ENCODE measurements around the gene TMEM184A.

Gene TMEM184A

DNA sequence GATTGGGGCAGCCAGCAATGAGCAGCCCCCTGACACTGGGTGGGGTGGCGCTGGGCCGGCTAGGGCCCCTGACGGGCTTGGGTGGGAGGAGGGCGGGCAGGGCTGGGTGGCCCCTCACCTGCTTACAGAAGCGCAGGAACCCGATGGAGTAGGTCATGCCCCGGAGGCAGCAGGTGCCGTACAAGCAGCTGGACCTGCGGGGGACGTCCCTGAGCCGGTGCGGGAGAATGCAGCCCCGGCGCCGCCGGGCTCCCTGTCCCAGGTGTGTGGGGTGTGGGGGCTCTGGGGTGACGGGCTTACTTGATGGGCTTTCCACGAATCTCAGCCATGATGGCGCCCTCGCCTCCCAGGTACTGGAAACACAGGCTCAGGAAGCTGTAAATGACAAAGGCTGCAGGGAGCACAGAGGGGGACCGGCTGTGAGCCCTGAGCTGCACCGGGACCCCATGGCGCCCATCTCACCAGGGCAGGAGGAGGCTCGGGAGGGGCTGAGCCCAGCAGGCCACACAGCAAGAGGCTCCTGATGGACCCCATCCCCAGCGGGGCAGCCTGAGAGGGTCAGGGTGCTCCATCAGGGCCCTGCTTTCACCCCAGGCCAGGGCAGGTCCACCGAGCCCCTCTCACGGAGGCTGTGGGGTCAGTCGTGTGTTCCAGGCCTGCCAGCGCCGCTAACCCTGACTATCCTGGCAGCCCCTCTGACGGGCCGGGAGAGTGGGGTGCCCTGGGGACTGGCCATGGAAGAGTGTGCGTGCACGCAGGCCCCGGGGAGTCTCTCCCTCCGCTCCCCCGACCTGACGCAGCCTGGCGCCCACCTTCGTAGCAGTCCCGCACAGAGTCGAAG, 5.8 kb downstream of the TMEM184A start:
- no peak for FAIRE-seq

DNA sequence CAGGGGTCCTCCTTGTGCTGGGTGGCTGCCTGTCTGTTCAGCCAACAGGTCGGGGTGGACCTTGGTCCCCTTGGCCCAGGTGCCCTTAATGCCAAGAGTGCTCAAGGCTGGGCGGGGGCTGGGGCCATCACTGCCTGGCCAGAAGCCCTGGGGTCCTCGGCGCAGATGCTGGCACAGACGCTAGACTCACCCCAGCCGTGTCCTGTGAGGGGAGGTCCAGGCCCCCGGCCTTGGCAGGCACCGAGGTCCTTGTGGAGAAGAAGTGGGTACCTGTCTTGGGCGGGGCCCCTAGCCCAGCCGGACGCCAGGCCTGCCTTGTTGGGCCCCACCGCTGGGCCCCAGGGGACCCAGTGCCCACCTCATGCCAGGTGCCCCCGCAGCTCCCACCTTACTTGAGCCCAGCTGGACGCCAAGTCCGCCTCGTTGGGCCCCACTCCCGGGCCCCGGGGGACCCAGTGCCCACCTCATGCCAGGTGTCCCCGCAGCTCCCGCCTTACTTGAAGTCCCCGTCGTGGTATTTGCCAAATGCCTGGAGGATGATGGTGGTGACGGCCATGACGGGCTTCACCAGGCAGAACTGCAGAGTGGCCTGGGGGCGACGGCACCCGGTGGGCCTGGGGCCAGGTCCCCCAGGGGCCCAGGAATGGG, 6.5 kb downstream of the TMEM184A start:
- no peak for FAIRE-seq

GRCh38 chr7:1548944-1549343, 7.1 kb downstream of the TMEM184A start:
- no peak for FAIRE-seq

DNA sequence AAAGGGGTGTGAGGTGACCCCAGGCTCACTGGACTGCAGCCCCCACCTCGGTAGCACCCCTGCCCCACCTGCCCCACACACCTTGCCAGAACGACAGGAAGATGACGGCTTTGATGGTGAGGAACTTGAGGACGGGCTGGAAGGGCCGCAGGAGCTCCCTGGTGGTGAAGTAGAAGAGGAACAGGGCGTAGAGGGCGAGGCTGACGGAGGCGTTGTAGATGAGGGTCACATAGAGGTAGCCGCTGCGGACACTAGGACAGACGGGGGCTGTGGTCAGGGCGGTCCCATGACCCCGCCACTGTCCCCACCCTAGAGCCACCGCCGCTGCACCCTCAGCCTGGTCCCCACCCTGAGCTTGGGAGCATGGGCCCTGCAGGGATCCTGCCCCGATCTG, 7.6 kb downstream of the TMEM184A start:
- FAIRE-seq = no peak

GRCh38 chr7:1547777-1548437, 8.1 kb downstream of the TMEM184A start:
- no peak for FAIRE-seq

GRCh38 chr7:1546909-1547776, 8.9 kb downstream of the TMEM184A start:
- no peak for FAIRE-seq

DNA sequence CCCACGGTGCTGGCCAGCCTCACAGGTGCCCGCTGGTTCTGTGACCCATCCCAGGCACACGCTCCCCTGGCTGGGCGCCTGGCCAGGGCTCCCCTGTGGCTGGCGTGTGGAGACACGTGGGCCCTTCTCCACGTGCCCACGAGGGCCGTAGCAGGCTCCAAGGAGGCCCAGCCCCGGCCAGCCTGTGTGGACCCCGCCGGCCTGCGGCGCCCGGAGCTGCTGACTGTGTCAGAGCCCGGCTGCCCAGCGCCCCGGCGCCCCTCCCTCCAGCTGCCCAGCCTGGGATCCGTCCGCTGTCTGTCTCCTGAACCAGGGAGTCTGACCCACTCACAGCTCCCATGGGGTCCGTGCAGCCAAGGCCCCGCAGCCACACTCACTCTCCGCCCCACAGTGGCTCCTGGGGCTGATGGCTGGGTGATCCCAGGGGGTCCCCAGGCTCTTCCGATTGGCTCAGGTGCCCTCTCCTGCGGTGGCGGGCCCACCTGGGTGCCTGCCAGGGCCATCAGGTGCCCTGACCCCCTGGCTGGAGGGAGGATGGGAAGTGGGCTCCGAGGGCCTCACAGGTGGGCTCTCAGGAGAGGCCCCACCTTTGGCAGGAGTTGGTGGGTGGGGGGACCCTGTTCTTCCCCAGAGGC, 9.6 kb downstream of the TMEM184A start:
- FAIRE-seq = no peak

DNA sequence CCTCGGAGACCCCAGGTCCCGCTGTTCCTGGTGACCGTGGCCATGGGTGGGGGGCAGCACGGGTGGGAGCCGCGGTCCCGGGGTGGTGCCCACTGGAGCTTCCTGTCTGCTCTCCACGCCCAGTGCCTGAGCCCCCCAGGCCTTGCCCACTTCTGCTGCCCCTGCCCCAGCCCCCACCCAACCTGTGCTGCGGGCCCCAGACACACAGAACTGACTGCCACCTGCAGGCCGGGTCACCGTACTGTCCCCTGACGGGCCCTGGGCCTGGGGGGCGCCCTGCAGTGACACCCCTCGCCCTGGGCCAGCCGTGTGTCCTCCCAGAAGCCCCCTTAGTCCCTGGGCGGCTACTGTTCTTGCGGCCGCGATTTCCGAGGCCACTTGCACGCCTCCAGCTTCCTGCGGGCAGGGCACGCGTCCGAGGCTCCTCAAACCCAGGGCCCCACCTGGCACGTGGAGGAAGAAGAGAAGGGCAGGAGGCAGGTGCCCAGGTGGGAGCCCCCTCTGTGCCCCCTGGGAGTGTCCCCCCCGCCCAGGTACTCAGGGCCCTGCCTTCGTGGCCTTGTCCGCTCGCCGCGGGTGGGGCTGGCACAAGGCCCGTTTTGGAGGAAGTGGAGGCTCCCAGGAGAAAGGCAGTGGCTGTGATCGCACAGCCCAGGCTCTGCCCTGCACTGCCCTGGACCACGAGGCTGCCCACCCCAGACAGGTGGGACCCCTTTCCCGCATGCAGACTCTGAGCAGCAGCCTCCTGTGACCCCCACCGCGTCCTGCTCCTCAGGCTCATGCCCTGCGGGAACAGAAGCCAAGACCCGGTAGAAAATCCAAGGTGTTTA, 10.4 kb downstream of the TMEM184A start:
- no peak for FAIRE-seq

DNA sequence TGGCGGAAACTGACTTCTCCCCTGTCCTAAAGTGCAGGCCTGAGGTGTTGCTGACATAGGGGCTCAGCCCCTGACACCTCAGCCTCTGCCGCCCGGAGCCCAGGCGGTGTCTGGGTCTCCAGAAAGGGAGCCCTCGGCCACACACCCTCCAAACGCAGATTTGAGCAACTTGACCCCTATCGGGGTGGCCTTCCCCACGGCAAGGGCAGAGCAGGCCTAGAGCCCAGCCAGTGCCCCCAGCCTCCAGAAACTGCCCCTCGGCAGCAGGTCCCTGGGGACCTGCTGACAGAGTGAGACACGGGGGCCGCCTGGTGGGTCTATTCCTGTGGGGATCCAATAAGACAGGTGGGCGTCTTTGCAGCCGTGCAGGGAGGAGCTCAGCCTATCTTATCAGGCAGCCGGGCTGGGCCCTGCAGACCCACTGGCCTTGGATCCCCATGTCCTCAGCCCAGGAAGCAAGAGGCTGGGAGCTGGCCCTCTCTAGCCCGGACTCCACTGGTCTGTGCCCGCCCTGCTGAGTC, 11.0 kb downstream of the TMEM184A start:
- no peak for FAIRE-seq

DNA sequence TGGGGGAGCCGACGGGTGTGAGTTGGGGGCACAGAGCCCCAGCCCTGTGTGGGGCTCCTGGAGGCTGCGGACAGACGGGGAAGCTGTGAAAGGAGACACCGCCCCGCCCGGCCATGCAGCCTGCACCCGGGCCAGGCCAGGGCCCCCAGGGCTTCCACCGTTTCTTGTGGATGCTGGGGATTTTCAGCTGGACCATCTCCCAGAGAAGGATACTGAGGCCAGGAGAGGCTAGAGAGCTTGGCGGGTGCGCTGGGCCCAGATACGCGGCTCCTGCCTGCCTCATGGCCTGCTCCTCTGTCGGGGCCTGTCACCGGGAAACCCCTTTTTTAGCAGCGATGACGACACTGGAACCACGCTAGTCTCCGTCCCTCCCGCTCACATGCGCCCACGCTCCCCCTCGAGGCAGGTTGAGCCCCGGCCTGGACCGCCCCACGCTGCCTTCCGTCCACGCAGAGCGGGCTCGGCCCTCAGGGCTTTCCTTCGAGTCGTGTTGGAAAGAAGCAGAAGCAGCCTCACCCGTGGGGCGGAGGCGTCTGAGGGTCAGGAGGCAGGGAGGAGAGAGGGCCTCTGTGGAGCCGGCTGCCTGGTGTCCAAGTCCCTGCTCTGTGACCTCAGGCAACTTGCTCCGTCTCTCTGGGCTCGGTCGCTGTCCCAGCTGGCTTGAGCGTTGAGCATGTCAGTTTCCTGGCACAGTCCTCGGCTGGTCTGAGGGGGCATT, 11.7 kb downstream of the TMEM184A start:
- FAIRE-seq = no peak

DNA sequence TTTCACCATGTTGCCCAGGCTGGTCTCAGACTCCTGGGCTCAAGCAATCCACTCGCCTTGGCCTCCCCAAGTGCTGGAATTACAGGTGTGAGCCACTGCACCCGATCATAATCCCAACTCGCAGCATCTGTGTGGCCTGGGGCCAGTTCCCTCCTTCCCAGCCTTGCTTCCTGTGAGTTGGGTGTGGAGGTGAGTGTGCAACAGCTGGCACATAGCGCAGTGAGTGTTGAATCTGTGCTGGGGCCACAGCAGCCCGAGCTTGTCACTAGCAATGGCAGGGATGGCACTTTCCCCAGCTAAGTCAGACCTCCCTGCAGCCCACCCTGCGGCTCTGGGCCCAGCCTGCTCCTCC, 12.2 kb downstream of the TMEM184A start:
- no peak for FAIRE-seq

GRCh38 chr7:1542841-1543747, 12.9 kb downstream of the TMEM184A start:
- FAIRE-seq = no peak

DNA sequence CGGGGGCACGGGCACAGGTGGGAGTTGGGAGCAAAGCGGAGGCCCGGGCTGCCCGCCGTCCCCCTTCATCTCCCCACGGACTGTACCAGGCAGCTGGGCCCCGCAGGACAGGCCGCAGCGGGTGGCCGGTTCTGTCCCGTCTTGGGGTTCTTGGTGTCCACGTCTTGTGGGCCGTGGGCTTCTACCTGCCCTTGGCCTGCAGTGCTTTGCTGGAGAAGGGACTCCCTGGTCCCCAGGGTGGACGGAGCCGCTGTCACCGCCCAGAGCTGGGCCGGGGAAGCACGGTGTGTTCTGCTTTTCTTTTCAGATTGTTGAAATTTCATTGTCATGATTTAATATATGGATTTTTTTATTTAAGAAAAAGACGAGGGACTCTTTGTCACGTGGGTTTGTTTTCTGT, 13.7 kb downstream of the TMEM184A start:
- FAIRE-seq = no peak

GRCh38 chr7:1541431-1542162, 14.4 kb downstream of the TMEM184A start:
- no peak for FAIRE-seq

DNA sequence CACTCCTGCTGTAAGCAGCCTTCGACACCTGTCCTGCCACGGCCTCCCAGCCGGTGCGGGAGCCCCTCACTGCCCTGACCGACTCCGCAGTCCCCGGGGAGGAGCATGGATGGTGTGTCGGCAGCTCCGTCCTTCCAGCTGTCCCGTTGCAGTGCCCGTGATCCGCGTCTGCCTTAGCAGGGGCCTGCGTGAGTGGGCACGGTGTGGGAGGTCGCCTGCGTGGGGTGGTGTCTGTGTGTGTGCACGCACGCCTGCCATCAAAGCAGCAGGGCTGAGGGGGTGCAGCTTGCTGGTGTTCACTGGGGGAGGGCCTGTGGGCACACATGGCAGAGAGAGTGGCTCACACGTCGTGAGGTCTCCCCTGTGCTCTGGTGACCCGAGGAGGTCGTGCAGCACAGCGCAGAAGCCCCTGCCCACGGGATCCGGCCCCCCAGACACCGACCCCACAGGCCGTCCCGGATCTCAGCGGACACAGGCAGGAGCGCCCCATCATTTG, 15.2 kb downstream of the TMEM184A start:
- no peak for FAIRE-seq

DNA sequence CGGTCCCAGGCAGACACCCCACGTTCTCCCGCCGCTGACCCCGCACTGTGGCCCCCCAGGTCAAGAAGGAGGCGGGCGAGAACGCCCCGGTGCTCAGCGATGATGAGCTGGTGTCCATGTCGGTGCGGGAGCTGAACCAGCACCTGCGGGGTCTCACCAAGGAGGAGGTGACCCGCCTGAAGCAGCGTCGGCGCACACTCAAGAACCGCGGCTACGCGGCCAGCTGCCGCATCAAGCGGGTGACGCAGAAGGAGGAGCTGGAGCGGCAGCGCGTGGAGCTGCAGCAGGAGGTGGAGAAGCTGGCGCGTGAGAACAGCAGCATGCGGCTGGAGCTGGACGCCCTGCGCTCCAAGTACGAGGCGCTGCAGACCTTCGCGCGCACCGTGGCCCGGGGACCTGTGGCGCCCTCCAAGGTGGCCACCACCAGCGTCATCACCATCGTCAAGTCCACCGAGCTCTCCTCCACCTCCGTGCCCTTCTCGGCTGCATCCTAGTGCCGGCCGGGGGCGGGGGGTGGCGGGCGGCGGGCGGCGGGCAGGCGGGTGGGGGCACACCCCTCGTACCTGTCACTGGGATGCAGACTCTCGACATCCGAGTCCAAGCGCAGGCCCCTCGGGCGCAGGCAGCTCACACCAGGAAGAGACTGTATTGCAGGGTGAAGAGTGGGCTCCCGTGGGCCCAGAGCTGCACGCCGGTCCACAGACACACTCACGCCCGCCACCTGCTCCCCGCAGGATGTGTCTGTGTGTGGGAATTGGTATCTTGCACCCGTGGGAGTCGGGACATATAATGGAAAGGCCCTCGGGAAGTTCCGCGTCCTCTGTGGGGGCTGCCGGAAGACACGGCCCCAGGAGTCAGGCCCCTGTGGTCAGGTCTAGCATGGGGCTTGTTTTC, 15.9 kb downstream of the TMEM184A start:
- no peak for FAIRE-seq

- no peak for FAIRE-seq
Measured at GRCh38 chr7:1539181-1539881, 16.7 kb downstream of the TMEM184A start.

Measured in A204.1 (cell line).